Esophagus muscularis mucosa (tissue), 4 donors: ENCODE data around the gene ACTR1B. TPM values are rescaled to one million over a fixed set of nuclear protein-coding genes. Genes with fewer than 3 reads are reported as not detected.
"Not testable (repeated sequence)": the region's sequence is repeated elsewhere in the genome, so short reads cannot be mapped to it uniquely, and the experiment has no call there.

Source experiments
- DNase-seq: peaks from one replicate; pipeline ENCODE4 v3.0.0-alpha.2; 2017; ENCODE audit errors: extremely low spot score
- H3K27ac ChIP-seq, 4 donors: fragments of 200-600 bp; sonication (generic); replicated peaks in 1 of 4; 1 replicate in 3 of 4; 2 replicates in 1 of 4; pipeline ENCODE4 v1.5.1; 2016 to 2019; ENCODE audit warnings: mild to moderate bottlenecking in 1 of 4
- H3K27me3 ChIP-seq, 4 donors: fragments of 200-600 bp; sonication (generic); one replicate each; pipeline versions ENCODE4 v1.5.1 to v1.6.0; 2016 to 2019
- H3K36me3 ChIP-seq, 4 donors: fragments of 200-600 bp; sonication (generic); one replicate each; pipeline ENCODE4 v1.5.1; 2016 to 2019
- H3K4me1 ChIP-seq, 4 donors: fragments of 200-600 bp; sonication (generic); one replicate each; pipeline ENCODE4 v1.5.1; 2016 to 2019
- H3K4me3 ChIP-seq, 4 donors: fragments of 200-600 bp; sonication (generic); 1 replicate in 2 of 4; 2 replicates in 2 of 4; pipeline ENCODE4 v1.5.1; 2016 to 2019; ENCODE audit warnings: mild to moderate bottlenecking in 4 of 4, moderate library complexity in 1 of 4
- H3K9me3 ChIP-seq, 4 donors: fragments of 200-600 bp; sonication (generic); 1 replicate in 3 of 4; 2 replicates in 1 of 4; pipeline ENCODE4 v1.5.1; 2016 to 2019
- CTCF ChIP-seq, 3 experiments: fragments of 200-600 bp in 2 of 3; fragments of 450-650 bp in 1 of 3; sonication (generic) in 2 of 3; IDR thresholded peaks; one replicate each; pipeline ENCODE4 v1.5.1; 2017 to 2019; ENCODE audit warnings: antibody characterized with exemption in 3 of 3, mild to moderate bottlenecking in 2 of 3, moderate library complexity in 1 of 3
- EP300 ChIP-seq: sonication (generic); formaldehyde crosslinking; IDR thresholded peaks from one replicate; pipeline ENCODE4 v1.6.1; 2017; ENCODE audit warnings: antibody characterized with exemption
- POLR2A ChIP-seq: fragments of 450-650 bp; IDR thresholded peaks from one replicate; pipeline ENCODE4 v1.6.1; 2017; ENCODE audit warnings: antibody characterized with exemption, moderate library complexity, mild to moderate bottlenecking, low read depth
- POLR2AphosphoS5 ChIP-seq, 2 donors: sonication (generic); formaldehyde crosslinking; IDR thresholded peaks; one replicate each; pipeline ENCODE4 v1.6.1; 2017; ENCODE audit warnings: antibody characterized with exemption in 2 of 2
- WGBS: methylation state at CpG from one replicate; pipeline ENCODE4 v1.1.5; 2018; 5-methylcytosine and 5-hydroxymethylcytosine counted together
- intact Hi-C: fragments of 100-400 bp; cut with DNase I; formaldehyde crosslinking; loops from one replicate; pipeline ENCODE4 v1.15.1; 2023
- total RNA-seq, 4 donors: library from RNA; depleted of rRNA; stranded (reverse); fragments of >200 nt; gene quantifications; one replicate each; pipeline versions ENCODE4 v1.1.0 to v1.2.1, GENCODE V29; 2016

ACTR1B gene
- total RNA-seq, 4 donors from 2014 or later: 74.3 to 89.2 (median 83.9) TPM

GRCh38 chr2:97645112-97645694 is 18.6 kb downstream of the ACTR1B start:
- intact Hi-C loops: loop anchor here (2.0 to 10.0 kb wide), 2 partner anchors 20 to 50 kb away; partner anchors contain the start of gene ACTR1B

DNA sequence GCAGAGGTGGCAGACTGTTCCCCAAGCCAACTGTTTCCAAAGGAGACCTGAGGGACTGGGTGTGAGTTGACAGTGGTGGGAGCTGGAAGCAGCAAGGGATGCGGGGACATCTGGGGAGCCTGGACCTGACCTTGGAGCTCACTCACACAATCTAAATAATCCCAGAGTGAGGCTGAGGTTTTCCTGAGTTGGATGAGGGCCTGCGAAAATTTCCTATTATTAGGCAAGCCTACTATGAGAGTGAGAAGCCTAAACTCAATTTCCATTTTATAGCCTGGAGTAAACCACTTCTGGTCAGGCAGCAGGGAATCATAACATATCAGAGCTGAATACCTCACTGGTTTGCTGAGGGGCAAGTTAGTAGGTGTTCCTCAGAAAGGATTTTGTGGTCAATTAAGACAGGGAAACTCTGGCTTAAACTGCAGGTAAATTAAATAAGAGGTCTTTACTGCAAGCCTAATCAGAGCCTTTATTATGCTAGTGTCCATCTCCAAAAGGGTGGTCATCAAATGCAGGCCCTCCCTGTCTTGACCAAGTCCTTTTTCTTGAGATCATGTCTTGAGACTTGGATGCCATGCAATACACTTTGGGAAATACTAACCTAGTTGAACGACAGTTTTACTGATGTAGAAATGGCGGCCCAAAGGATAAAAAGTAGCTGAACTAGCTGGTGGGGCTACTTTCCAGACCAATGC is 19.7 kb downstream of the ACTR1B start:
- peak overlapping the region in 2 of 4 donors; percentile 93 to 95 for H3K27ac ChIP-seq
- H3K4me1 ChIP-seq: peaks cover 13 to 27% (median 18%) of the 10 kb centered on the region in 4 donors
- no peaks in the 10 kb centered on the region for H3K9me3 ChIP-seq
- intact Hi-C loops: loop anchor here (2.0 to 10.0 kb wide), 2 partner anchors 21 to 51 kb away; partner anchors contain the start of gene ACTR1B
- DNase-seq: peak; percentile 79
- H3K36me3 ChIP-seq: peaks cover 20 to 22% (median 21%) of the 10 kb centered on the region in 4 donors
- H3K4me3 ChIP-seq: no peak overlapping the region
- no peaks in the 10 kb centered on the region for H3K27me3 ChIP-seq
- no peak for TF ChIP-seq POLR2A
- no peak for TF ChIP-seq CTCF (IDR thresholded peaks at IDR 0.05)
- no peak for TF ChIP-seq EP300
- TF ChIP-seq POLR2AphosphoS5 (IDR thresholded peaks at IDR 0.05): no peak
- 97% methylated on average over 4 of the region's 4 CpGs for WGBS

More at GRCh38 chr2:97645112-97645694, 18.6 kb downstream of the ACTR1B start:
- peak overlapping the region; percentile 87 to 95 (median 93) for H3K27ac ChIP-seq
- peak overlapping the region; percentile 91 to 96 (median 92) for H3K4me3 ChIP-seq
- 14% methylated on average over 18 of the region's 19 CpGs for WGBS
- H3K27me3 ChIP-seq: no peaks in the 10 kb centered on the region
- TF ChIP-seq POLR2AphosphoS5 (IDR thresholded peaks at IDR 0.05) (no peak), EP300 (no peak), CTCF (IDR thresholded peaks at IDR 0.05) (no peak), POLR2A (no peak)
- peaks cover 13 to 27% (median 18%) of the 10 kb centered on the region in 4 donors for H3K4me1 ChIP-seq
- H3K36me3 ChIP-seq: peaks cover 21 to 33% (median 27%) of the 10 kb centered on the region in 4 donors
- no peaks in the 10 kb centered on the region for H3K9me3 ChIP-seq
- DNase-seq: peak; percentile 92

DNA sequence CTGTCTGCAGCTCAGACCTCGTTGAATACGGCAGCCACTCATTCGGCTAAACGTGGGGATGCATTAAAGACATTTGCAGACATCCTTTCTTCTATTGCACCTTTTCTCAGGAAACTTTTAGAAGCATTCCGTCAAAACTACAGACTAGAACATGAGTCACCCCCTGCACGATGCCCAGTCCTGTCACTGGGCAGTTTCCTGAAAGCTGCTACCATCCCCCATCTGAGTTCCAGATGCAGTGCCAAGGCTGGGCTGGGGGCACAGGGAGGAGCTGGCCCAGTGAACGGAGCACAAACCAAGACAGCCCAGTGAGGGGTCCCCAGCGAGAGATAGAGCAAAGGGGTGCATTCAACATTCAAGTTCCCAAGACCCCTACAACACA is 37.8 kb downstream of the ACTR1B start:
- H3K36me3 ChIP-seq, H3K9me3 ChIP-seq, DNase-seq, H3K27ac ChIP-seq, H3K4me1 ChIP-seq, intact Hi-C loops, H3K27me3 ChIP-seq, H3K4me3 ChIP-seq: not testable (repeated sequence)
- WGBS: 63% methylated on average over 8 of the region's 8 CpGs

DNA sequence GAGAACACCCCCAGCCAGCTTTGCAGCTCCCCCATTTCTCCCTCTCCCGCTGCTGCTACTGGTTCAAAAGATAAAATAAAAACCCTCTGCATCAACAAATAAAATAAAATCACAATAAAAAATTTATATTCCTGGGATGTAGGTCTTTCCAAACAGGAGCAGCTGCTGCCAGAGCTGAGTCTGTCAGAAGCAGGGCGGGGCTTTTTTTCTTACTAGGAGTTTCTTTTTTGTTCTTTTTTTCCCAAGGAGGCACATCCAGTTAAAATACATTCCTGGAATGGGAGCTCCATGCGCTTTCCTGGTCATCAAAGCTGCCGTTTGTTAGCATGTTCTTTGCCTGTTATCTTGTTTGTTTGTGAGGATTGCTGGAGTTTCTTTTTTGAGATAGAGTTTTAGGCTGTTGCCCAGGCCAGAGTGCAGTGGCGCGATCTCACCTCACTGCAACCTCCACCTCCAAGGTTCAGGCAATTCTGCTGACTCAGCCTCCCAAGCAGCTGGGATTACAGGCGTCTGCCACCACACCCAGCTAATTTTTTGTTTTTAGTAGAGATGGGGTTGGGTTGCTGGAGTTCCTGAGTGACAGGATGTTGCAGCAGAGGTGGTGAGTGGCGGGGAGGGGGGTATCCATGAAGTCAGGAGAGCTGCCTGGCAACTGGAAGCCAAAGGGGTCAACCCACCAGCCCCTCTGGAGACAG is 38.3 kb downstream of the ACTR1B start:
- H3K4me1 ChIP-seq, H3K4me3 ChIP-seq, H3K27me3 ChIP-seq, H3K9me3 ChIP-seq, intact Hi-C loops, DNase-seq, H3K27ac ChIP-seq, H3K36me3 ChIP-seq: not testable (repeated sequence)
- WGBS: 86% methylated on average over 1 of the region's 8 CpGs

GRCh38 chr2:97622976-97623375 is 40.9 kb downstream of the ACTR1B start:
- H3K9me3 ChIP-seq, H3K4me3 ChIP-seq, H3K4me1 ChIP-seq, H3K27ac ChIP-seq, H3K27me3 ChIP-seq, DNase-seq, intact Hi-C loops, H3K36me3 ChIP-seq: not testable (repeated sequence)

GRCh38 chr2:97620492-97620891 is 43.4 kb downstream of the ACTR1B start:
- 96% methylated on average over 1 of the region's 1 CpG for WGBS
- H3K9me3 ChIP-seq, H3K27me3 ChIP-seq, DNase-seq, H3K4me3 ChIP-seq, H3K27ac ChIP-seq, H3K4me1 ChIP-seq, intact Hi-C loops, H3K36me3 ChIP-seq: not testable (repeated sequence)

- DNase-seq, H3K9me3 ChIP-seq, H3K4me1 ChIP-seq, H3K36me3 ChIP-seq, H3K4me3 ChIP-seq, H3K27ac ChIP-seq, H3K27me3 ChIP-seq, intact Hi-C loops: not testable (repeated sequence)
- WGBS: no CpG with 5 or more reads among the region's 14 CpGs
These were observed 44.7 kb downstream of the ACTR1B start for GRCh38 chr2:97618939-97619827.
